RWPE1 (cell line): Measurements from ENCODE around the gene MAGEB17.
A peak's percentile ranks its signal among the peaks of the same experiment; 100 is the strongest.
"Not testable (repeated sequence)": the region's sequence is repeated elsewhere in the genome, so short reads cannot be mapped to it uniquely, and the experiment has no call there.

Source experiments
- CTCF ChIA-PET: fragments of 350-600 bp; sonication (Branson Sonifier 250); formaldehyde crosslinking; extraction: SDS; loops from one replicate; lab custom pipeline; 2021; lab: Yijun Ruan, JAX
- POLR2A ChIA-PET: fragments of 400-600 bp; formaldehyde crosslinking; extraction: SDS; loops from one replicate; lab custom pipeline; 2020; ENCODE audit warnings: antibody characterized with exemption; ENCODE audit not compliant: low non-redundant PET; lab: Yijun Ruan, JAX
- DNase-seq: peaks from one replicate; pipeline ENCODE4 v3.0.0; 2012; ENCODE audit warnings: low spot score
- H3K27ac ChIP-seq: fragments of 450-650 bp; 2 replicates; pipeline ENCODE4 v1.5.1; 2017
- TF ChIP-seq, protein P1 (sequence below): fragments of 450-650 bp; conservative IDR thresholded peaks from 2 replicates; pipeline ENCODE4 v1.5.1; 2017; ENCODE audit warnings: low read depth, mild to moderate bottlenecking

Gene MAGEB17

DNA sequence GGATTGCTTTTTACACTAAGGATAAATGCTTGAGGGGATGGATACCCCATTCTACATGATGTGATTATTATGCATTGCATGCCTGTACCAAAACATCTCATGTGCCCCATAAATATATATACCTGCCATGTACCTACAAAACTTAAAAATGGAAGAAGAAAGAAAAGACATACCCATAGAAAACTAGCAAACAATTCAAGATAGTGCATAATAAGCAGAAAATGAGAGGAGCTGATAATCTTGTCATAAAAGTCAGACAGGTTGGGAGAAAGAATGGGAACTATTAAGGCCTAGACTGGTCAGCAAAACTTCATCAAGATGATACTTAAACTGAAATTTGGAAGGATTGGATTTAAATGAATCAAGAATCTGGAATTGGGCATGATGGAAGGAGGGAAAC lies 21.6 kb upstream of the MAGEB17 start:
- TF ChIP-seq, protein P1, sequence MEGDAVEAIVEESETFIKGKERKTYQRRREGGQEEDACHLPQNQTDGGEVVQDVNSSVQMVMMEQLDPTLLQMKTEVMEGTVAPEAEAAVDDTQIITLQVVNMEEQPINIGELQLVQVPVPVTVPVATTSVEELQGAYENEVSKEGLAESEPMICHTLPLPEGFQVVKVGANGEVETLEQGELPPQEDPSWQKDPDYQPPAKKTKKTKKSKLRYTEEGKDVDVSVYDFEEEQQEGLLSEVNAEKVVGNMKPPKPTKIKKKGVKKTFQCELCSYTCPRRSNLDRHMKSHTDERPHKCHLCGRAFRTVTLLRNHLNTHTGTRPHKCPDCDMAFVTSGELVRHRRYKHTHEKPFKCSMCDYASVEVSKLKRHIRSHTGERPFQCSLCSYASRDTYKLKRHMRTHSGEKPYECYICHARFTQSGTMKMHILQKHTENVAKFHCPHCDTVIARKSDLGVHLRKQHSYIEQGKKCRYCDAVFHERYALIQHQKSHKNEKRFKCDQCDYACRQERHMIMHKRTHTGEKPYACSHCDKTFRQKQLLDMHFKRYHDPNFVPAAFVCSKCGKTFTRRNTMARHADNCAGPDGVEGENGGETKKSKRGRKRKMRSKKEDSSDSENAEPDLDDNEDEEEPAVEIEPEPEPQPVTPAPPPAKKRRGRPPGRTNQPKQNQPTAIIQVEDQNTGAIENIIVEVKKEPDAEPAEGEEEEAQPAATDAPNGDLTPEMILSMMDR, result no peak
- ChIA-PET POLR2A (no interaction called here), CTCF (no interaction called here)
- DNase-seq, result no peak
- H3K27ac ChIP-seq, result no peak overlapping the region

DNA sequence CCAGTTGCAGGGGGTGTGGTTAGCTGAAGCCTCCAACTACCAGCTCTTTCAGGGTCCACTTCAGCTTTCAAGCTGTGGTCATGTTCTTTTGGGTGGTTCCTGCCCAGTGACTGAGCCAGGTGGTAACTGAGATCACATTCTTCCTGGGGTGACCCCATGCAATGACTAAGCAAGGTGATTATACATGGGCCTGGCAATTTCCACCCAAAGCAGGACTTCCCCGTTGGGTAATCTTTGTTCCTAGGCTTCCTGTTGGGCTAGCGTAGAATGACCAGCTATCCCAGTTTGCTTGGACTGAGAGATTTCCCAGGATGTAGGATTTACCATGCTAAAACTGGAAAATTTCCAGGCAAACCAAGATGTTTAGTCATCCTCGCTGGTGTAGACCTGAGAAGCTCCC lies 18.4 kb upstream of the MAGEB17 start:
- TF ChIP-seq, protein P1, result no peak
- no peak overlapping the region for H3K27ac ChIP-seq
- peak; percentile 16 for DNase-seq
- CTCF ChIA-PET, result no interaction called here
- POLR2A ChIA-PET, result no interaction called here

DNA sequence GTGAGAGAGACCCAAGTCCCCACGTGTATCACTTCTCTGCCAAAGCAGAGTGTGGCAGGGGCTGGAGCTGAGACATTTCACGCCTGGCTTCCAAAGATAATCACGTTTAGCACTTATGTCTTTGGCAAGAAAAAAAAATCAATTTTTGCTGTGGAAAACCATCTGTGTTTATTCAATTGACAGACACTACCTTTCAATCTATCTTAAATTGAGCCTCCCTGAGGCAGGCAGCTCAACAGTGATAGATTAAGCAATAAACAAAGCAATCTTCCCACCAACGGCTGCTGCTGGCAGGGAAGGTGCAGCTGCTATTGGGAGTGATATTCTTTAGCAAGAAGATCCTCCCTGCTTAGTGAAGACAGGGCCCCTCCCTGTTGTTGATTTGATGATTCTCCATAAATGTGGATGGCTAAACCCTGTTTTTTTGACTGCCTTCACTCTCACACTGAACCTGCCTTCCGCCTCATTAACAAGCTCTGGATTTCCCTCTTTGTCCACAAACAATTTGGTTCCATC lies 11.6 kb upstream of the MAGEB17 start:
- DNase-seq, result no peak
- ChIA-PET CTCF (no interaction called here), POLR2A (no interaction called here)
- H3K27ac ChIP-seq, result no peak overlapping the region
- TF ChIP-seq, protein P1, result no peak

DNA sequence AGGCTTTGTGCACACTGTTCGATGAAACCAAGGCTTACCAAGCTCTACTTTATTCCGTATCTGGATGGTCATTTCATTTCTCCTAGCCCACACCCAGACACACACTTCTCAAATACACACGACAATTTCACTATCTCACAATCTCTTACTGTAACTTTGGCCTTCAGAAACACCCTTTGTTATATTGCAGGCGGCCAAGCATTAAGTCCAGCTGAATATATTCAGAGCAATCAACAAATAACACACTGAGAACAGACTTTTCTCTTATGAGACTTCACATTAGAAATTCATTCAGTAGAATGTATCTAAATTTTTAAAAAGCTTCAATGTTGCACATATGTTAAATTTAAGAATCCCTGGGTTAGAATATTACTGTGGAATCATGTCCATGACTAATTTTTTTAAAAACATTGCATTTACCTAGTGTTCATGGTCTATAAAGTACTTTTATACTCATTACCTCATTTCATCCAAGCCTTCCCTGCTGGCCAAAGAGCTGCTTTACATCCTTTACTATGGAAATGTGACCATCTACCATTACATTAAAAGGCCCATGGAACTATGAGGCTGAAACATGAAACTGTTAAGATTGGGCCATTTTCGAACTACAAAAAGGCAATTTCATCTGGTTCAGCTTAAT lies 10.5 kb upstream of the MAGEB17 start:
- ChIA-PET POLR2A (no interaction called here), CTCF (no interaction called here)
- TF ChIP-seq, protein P1, result no peak
- H3K27ac ChIP-seq, result no peak overlapping the region
- no peak for DNase-seq

DNA sequence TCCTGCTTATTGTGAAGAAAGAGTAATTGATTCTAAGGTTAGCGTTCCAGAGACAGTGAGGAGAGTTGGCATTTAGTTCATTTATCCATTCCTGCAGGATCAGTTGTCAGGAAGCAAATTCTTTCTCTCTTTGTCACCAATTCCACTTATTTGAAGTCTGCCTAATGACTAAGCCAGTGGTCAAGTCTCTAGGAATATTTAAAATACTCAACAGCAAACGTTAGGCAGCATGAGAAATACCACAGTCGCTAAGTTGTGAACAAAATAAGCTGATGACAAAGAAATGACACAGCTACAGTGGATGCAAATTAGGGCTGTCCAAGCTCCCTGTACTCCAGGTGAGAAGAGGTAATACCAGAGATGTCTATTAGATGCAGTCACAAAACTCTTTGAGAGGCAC lies 6.6 kb upstream of the MAGEB17 start:
- H3K27ac ChIP-seq, result peak overlapping the region; percentile 68; the same call in 1 of the 2 replicates
- TF ChIP-seq, protein P1, result no peak
- CTCF ChIA-PET, result interaction anchor here (0.6 kb wide), 1 partner anchor 16 kb away, joined by 3 read pairs; no protein-coding TSS in a partner anchor
- POLR2A ChIA-PET, result no interaction called here
- peak; percentile 76 for DNase-seq

DNA sequence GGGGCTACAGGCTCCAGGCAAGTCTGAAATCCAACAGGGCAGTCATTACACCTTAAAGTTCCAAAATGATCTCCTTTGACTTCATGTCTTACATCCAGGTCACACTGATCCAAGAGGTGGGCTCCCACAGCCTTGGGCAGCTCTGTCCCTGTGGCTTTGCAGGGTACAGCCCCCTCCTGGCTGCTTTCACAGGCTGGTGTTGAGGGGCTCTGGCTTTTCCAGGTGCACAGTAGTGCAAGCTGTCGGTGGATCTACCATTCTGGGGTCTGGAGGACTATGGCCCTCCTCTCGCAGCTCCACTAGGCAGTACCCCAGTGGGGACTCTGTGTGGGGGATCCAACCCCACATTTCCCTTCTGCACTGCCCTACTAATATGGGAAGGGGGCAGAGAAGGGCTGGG lies 6.1 kb upstream of the MAGEB17 start:
- CTCF ChIA-PET, result interaction anchor here (0.6 kb wide), 1 partner anchor 16 kb away, joined by 3 read pairs; no protein-coding TSS in a partner anchor
- H3K27ac ChIP-seq, result peak overlapping the region; percentile 68; the same call in 1 of the 2 replicates
- POLR2A ChIA-PET, DNase-seq: not testable (repeated sequence)

DNA sequence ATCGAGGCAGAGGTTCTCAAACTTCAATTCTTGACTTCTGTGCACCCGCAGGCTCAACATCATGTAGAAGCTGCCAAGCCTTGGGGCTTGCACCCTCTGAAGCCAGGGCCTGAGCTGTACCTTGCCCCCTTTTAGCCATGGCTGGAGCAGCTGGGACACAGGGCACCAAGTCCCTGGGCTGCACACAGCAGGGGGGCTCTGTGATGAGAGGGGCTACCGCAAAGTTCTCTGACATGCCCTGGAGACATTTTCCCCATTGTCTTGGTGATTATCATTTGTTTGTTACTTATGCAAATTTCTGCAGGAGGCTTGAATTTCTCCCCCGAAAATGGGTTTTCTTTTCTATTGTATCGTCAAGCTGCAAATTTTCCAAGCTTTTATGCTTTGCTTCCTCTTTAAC lies 4.9 kb upstream of the MAGEB17 start:
- TF ChIP-seq, protein P1, result no peak
- POLR2A ChIA-PET, result no interaction called here
- no peak for DNase-seq
- CTCF ChIA-PET, result no interaction called here
- H3K27ac ChIP-seq, result no peak overlapping the region
